Neural cell (in vitro differentiated cells): ENCODE results near the gene TMC7. TPM values are rescaled to one million over a fixed set of nuclear protein-coding genes. Genes with fewer than 3 reads are reported as not detected.

Experiments
- H2AFZ ChIP-seq: fragments of 200-600, 300-800 bp; sonication (generic), shearing (Covaris generic); 2 replicates; pipeline ENCODE4 v1.6.0; 2014; ENCODE audit warnings: low read depth, mild to moderate bottlenecking, antibody characterized with exemption, low read length, moderate library complexity
- H3F3A ChIP-seq: fragments of 200-600 bp; shearing (Covaris generic); 2 replicates; pipeline ENCODE4 v1.6.1; 2016; ENCODE audit warnings: mild to moderate bottlenecking, moderate library complexity, mixed read lengths, antibody characterized with exemption, low read length; ENCODE audit not compliant: insufficient read depth, poor library complexity, severe bottlenecking
- H3K27ac ChIP-seq: fragments of 200-600, 300-800 bp; sonication (generic), shearing (Covaris generic); 2 replicates; pipeline ENCODE4 v1.5.1; 2014; ENCODE audit warnings: mild to moderate bottlenecking, low read length, moderate library complexity
- H3K27me3 ChIP-seq: fragments of 300-800, 200-600 bp; sonication (generic), shearing (Covaris generic); 2 replicates; pipeline ENCODE4 v1.6.0; 2014; ENCODE audit warnings: mild to moderate bottlenecking, low read depth, low read length, moderate library complexity; ENCODE audit not compliant: insufficient read depth
- H3K36me3 ChIP-seq: fragments of 300-800, 200-600 bp; sonication (generic), shearing (Covaris generic); 2 replicates; pipeline ENCODE4 v1.5.1; 2014; ENCODE audit warnings: mild to moderate bottlenecking, antibody characterized with exemption, low read length, moderate library complexity; ENCODE audit not compliant: insufficient read depth
- H3K4me2 ChIP-seq: fragments of 300-800, 200-600 bp; sonication (generic), shearing (Covaris generic); 2 replicates; pipeline ENCODE4 v1.6.0; 2014; ENCODE audit warnings: mild to moderate bottlenecking, low read length
- H3K4me3 ChIP-seq: fragments of 300-800, 200-600 bp; sonication (generic), shearing (Covaris generic); 2 replicates; pipeline ENCODE4 v1.5.1; 2014; ENCODE audit warnings: mild to moderate bottlenecking, low read length, moderate library complexity
- H3K79me2 ChIP-seq: fragments of 200-600 bp; shearing (Covaris generic); replicated peaks from 2 replicates; pipeline ENCODE4 v1.6.0; 2014; ENCODE audit warnings: mild to moderate bottlenecking, low read length, moderate library complexity; ENCODE audit not compliant: insufficient read depth
- H3K9ac ChIP-seq: fragments of 300-800, 200-600 bp; sonication (generic), shearing (Covaris generic); 2 replicates; pipeline ENCODE4 v1.6.1; 2016; ENCODE audit warnings: mild to moderate bottlenecking, low read length, mixed read lengths
- H3K9me2 ChIP-seq: fragments of 200-600 bp; shearing (Covaris generic); 2 replicates; pipeline ENCODE4 v1.6.1; 2016; ENCODE audit warnings: mild to moderate bottlenecking, low read length, mixed read lengths; ENCODE audit not compliant: insufficient read depth
- H3K9me3 ChIP-seq: fragments of 200-600, 300-800 bp; sonication (generic), shearing (Covaris generic); 2 replicates; pipeline ENCODE4 v1.6.1; 2016; ENCODE audit warnings: mild to moderate bottlenecking, mixed run types, low read length, moderate library complexity, mixed read lengths
- H4K20me1 ChIP-seq: fragments of 200-600 bp; shearing (Covaris generic); 2 replicates; pipeline ENCODE4 v1.6.1; 2016; ENCODE audit warnings: mild to moderate bottlenecking, mixed run types; ENCODE audit not compliant: insufficient read depth
- EP300 ChIP-seq: fragments of 450-650 bp; conservative IDR thresholded peaks from 2 replicates; pipeline ENCODE4 v1.6.1; 2014; ENCODE audit warnings: antibody characterized with exemption, mild to moderate bottlenecking, moderate library complexity; ENCODE audit not compliant: poor library complexity, severe bottlenecking
- EZH2 ChIP-seq: fragments of 200-600, 300-800 bp; shearing (Covaris generic), sonication (generic); IDR thresholded peaks from 2 replicates; pipeline ENCODE4 v1.6.1; 2014; ENCODE audit warnings: antibody characterized with exemption, low read length, borderline replicate concordance, mild to moderate bottlenecking; ENCODE audit not compliant: insufficient read depth, poor library complexity, severe bottlenecking
- MXI1 ChIP-seq: fragments of 450-650 bp; conservative IDR thresholded peaks from 2 replicates; pipeline ENCODE4 v1.6.1; 2014; ENCODE audit warnings: antibody characterized with exemption, mild to moderate bottlenecking; ENCODE audit not compliant: poor library complexity, severe bottlenecking
- POLR2AphosphoS5 ChIP-seq: IDR thresholded peaks from 2 replicates; pipeline ENCODE4 v1.6.1; 2012
- RAD21 ChIP-seq: fragments of 450-650 bp; conservative IDR thresholded peaks from 2 replicates; pipeline ENCODE4 v1.6.1; 2014; ENCODE audit warnings: antibody characterized with exemption, mild to moderate bottlenecking, moderate library complexity
- SMC3 ChIP-seq: fragments of 450-650 bp; conservative IDR thresholded peaks from 2 replicates; pipeline ENCODE4 v1.6.1; 2014; ENCODE audit warnings: antibody characterized with exemption, mild to moderate bottlenecking, moderate library complexity; ENCODE audit not compliant: poor library complexity
- TAF1 ChIP-seq: IDR thresholded peaks from 2 replicates; pipeline ENCODE4 v1.6.1; 2012; ENCODE audit warnings: low read depth
- polyA plus RNA-seq: library from polyadenylated mRNA; depleted of rRNA; stranded (reverse); fragments of >200 nt; gene quantifications from 2 replicates; pipeline ENCODE4 v1.2.3, GENCODE V29; 2014
- TF ChIP-seq, protein P1 (sequence below): IDR thresholded peaks from 2 replicates; pipeline ENCODE4 v1.6.1; 2012; ENCODE audit warnings: borderline replicate concordance
- TF ChIP-seq, protein P2 (sequence below): fragments of 450-650 bp; IDR thresholded peaks from 2 replicates; pipeline ENCODE4 v1.5.1; 2014; ENCODE audit warnings: antibody characterized with exemption, mild to moderate bottlenecking, moderate library complexity; ENCODE audit not compliant: poor library complexity, severe bottlenecking

TMC7 gene
- polyA plus RNA-seq, 1 donor from 2014 or later, result 3.5 TPM

- Histone ChIP-seq H4K20me1 (no peaks in the 10 kb centered on the region), H3K9me3 (no peaks in the 10 kb centered on the region), H2AFZ (no peak overlapping the region), H3K9me2 (no peaks in the 10 kb centered on the region), H3K27me3 (no peaks in the 10 kb centered on the region), H3K27ac (no peak overlapping the region), H3K36me3 (no peaks in the 10 kb centered on the region), H3K9ac (no peak overlapping the region), H3K79me2 (no peaks in the 10 kb centered on the region), H3K4me3 (no peak overlapping the region), H3F3A (no peaks in the 10 kb centered on the region), H3K4me2 (no peak overlapping the region)
- TF ChIP-seq RAD21 (no peak), SMC3 (no peak), EP300 (no peak), POLR2AphosphoS5 (no peak), MXI1 (no peak), TAF1 (no peak), EZH2 (no peak)
- TF ChIP-seq, protein P1, sequence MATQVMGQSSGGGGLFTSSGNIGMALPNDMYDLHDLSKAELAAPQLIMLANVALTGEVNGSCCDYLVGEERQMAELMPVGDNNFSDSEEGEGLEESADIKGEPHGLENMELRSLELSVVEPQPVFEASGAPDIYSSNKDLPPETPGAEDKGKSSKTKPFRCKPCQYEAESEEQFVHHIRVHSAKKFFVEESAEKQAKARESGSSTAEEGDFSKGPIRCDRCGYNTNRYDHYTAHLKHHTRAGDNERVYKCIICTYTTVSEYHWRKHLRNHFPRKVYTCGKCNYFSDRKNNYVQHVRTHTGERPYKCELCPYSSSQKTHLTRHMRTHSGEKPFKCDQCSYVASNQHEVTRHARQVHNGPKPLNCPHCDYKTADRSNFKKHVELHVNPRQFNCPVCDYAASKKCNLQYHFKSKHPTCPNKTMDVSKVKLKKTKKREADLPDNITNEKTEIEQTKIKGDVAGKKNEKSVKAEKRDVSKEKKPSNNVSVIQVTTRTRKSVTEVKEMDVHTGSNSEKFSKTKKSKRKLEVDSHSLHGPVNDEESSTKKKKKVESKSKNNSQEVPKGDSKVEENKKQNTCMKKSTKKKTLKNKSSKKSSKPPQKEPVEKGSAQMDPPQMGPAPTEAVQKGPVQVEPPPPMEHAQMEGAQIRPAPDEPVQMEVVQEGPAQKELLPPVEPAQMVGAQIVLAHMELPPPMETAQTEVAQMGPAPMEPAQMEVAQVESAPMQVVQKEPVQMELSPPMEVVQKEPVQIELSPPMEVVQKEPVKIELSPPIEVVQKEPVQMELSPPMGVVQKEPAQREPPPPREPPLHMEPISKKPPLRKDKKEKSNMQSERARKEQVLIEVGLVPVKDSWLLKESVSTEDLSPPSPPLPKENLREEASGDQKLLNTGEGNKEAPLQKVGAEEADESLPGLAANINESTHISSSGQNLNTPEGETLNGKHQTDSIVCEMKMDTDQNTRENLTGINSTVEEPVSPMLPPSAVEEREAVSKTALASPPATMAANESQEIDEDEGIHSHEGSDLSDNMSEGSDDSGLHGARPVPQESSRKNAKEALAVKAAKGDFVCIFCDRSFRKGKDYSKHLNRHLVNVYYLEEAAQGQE, result no peak
- TF ChIP-seq, protein P2, sequence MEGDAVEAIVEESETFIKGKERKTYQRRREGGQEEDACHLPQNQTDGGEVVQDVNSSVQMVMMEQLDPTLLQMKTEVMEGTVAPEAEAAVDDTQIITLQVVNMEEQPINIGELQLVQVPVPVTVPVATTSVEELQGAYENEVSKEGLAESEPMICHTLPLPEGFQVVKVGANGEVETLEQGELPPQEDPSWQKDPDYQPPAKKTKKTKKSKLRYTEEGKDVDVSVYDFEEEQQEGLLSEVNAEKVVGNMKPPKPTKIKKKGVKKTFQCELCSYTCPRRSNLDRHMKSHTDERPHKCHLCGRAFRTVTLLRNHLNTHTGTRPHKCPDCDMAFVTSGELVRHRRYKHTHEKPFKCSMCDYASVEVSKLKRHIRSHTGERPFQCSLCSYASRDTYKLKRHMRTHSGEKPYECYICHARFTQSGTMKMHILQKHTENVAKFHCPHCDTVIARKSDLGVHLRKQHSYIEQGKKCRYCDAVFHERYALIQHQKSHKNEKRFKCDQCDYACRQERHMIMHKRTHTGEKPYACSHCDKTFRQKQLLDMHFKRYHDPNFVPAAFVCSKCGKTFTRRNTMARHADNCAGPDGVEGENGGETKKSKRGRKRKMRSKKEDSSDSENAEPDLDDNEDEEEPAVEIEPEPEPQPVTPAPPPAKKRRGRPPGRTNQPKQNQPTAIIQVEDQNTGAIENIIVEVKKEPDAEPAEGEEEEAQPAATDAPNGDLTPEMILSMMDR, result no peak
Observed at GRCh38 chr16:19102187-19102872, 118.6 kb downstream of the TMC7 start.

GRCh38 chr16:19104607-19105006 is 120.9 kb downstream of the TMC7 start:
- H3K9me2 ChIP-seq, result no peaks in the 10 kb centered on the region
- no peaks in the 10 kb centered on the region for H3K9me3 ChIP-seq
- H3K9ac ChIP-seq, result no peak overlapping the region
- H4K20me1 ChIP-seq, result no peaks in the 10 kb centered on the region
- H3K27me3 ChIP-seq, result no peaks in the 10 kb centered on the region
- no peak overlapping the region for H3K4me3 ChIP-seq
- H3K36me3 ChIP-seq, result no peaks in the 10 kb centered on the region
- TF ChIP-seq TAF1, result no peak
- TF ChIP-seq, protein P1, result no peak
- H3K79me2 ChIP-seq, result no peaks in the 10 kb centered on the region
- no peak overlapping the region for H3K4me2 ChIP-seq
- H3F3A ChIP-seq, result no peaks in the 10 kb centered on the region
- H2AFZ ChIP-seq, result no peak overlapping the region
- H3K27ac ChIP-seq, result no peak overlapping the region
